Measurements from ENCODE around the gene CHD5.
"Not testable (repeated sequence)": the region's sequence is repeated elsewhere in the genome, so short reads cannot be mapped to it uniquely, and the experiment has no call there.

Gene CHD5

DNA sequence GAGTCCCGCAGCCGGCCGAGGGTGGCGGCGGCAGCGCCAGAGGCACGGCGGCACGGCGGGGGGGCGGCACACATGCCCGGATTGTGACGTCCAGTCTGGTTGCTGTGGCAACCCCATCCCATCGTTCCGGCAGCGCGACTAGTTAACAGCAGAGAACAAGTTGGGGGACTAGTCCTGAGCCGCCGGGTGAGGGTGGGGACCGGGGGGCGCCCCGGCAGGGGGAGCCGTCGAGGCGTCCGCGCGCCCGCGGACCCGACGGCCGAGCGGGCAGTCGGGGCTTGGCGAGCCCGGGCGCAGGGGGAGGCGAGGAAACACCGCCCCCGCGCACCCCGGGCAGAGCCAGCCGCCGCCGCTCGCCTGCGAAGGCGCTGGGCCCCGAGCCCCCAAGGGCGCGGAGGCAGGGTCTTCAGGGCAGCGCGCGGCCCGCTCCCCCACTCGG lies at the start of gene CHD5:
Gene CHD5, minus strand, starts transcription at position 54 of the 439 bp plus-strand sequence. CDS start 298 bp downstream, outside the sequence.
- DNase-seq (ENCODE audit: low read depth in 4 of 4, low spot score in 1 of 4), result no peak

DNA sequence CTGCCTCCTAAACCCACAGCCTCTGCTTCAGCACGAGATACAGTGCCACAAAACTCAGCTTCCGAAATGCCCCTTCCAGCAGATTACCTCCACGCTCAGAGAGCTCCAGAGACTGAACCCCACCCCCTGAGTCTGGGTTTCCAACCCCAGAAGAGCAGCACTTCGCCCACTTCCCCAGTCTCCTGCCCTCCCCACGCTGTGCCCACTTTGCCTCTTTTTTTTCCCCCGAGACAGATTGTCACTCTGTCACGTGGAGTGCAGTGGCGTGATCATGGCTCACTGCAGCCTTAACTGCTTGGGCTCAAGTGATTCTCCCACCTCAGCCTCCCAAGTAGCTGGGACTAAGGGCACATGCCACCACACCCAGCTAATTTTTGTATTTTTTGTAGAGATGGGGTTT lies 45.5 kb upstream of the CHD5 start:
- no peak for DNase-seq (ENCODE audit: low read depth in 4 of 4, low spot score in 1 of 4)

DNA sequence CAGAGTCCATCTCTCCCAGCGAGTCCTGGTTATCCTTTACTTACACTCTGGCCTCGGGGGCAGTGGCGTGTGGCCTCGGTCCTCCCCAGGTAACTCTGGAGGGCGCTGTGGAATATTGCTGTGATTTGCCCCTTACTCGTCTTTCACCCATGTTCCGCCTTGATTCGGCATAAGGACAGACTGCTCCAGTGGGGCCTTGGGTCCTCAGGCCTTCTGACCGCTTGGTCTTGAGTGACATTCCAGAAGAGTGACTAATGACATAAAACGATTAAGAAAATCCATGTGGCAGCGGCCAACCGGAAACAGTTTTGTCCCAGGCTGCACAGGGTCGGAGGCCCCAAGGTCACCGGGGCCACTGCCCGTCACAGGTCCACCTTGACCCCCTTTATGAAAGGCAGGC lies 44.6 kb upstream of the CHD5 start:
- no peak for DNase-seq (ENCODE audit: low read depth in 4 of 4, low spot score in 1 of 4)

DNA sequence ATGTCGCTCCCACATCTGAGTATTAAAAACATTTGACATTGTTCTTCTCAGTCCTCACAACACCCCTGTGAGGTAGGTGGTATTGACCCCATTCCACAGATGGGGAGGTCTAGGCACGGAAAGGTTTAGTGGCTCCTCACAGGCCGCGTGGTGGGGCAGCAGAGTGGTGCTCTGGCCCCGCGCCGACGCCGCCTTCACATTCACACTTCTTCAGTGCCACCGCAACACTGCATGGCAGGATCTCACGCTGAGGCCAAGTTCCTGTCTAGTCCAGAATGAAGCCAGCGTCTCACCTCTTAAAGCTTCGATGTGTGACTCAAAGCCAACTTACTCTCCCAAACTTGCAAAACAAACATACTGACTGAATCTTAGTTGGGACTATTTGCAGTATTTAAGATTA lies 43.5 kb upstream of the CHD5 start:
- DNase-seq (ENCODE audit: low read depth in 4 of 4, low spot score in 1 of 4), result no peak

DNA sequence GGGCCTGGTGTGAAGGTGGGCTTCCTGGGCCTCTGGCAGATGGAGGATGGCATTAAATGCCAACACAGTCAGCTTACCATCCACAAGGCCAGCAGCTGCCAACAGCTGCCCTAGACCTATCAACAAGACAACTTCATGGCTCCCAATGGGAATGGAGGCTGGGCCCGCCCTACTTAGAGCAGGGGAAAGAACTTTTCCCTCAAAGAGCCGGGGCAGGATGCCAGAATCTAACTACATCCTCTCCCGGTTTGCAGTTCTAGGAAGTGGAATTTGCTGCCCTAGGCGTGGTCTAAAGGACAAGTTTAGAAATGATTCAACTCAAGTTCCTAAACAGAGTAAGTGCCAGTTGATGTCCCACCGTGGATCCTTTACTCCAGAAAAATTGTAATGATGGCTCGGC lies 42.5 kb upstream of the CHD5 start:
- DNase-seq (ENCODE audit: low read depth in 4 of 4, low spot score in 1 of 4), result no peak

DNA sequence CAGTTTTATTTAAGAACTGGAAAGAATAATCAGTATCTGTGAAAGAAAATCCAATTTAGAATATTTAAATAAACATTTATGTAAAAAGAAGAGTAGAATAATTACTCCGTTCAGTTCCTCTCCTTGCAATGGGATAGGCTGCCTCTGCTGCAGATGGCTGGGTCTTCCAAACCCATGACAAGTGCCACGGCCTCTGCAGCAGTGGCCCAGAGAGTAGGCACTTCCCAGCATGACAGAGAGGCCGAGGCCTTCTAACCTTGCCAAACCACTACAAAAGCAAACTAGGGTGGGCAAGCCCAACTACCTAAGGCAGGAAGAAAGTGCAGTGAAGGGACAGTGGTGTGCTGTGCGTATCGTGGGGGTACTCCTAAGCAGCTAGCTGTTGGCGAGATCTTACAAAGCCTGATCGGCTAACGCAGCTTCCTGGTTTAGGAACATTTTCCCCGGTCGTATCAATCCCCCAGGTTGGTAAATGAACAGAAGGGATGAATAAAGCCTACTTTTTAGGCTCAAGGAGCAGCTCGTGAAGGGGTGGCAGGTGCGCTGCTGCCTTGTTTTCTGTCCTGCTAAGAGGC lies 41.2 kb upstream of the CHD5 start:
- no peak for DNase-seq (ENCODE audit: low read depth in 4 of 4, low spot score in 1 of 4)

DNA sequence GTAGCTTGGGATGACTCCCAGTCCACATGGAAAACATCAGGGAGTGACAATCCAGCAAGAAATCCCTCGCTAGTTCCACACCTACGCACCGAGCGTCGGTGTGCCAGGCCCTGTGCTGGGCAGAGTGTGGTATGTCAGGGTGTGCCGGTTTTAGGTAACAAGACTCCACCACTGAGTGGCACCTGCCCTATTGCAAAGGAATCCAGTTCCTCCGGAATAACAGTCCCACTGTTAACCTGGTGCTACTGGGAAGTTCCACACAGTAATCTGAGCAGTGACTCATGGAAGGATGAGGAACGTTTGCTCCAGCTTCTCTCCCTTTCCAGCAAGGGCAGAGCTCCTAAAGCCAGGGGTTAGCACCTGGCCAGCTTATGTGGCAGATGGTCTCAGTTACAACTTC lies 40.1 kb upstream of the CHD5 start:
- DNase-seq (ENCODE audit: low read depth in 4 of 4, low spot score in 1 of 4), result no peak

DNA sequence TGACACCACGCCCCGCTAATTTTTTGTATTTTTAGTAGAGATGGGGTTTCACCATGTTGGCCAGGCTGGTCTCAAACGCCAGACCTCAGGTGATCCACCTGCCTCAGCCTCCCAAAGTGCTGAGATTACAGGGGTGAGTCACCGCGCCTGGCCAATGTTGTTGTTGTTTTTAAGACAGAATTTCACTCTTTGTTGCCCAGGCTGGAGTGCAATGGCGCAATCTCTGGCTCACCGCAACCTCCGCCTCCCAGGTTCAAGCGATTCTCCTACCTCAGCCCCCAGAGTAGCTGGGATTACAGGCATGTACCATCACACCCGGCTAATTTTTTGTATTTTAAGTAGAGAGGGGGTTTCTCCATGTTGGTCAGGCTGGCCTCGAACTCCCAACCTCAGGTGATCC lies 39.5 kb upstream of the CHD5 start:
- DNase-seq (ENCODE audit: low read depth in 4 of 4, low spot score in 1 of 4), result not testable (repeated sequence)

DNA sequence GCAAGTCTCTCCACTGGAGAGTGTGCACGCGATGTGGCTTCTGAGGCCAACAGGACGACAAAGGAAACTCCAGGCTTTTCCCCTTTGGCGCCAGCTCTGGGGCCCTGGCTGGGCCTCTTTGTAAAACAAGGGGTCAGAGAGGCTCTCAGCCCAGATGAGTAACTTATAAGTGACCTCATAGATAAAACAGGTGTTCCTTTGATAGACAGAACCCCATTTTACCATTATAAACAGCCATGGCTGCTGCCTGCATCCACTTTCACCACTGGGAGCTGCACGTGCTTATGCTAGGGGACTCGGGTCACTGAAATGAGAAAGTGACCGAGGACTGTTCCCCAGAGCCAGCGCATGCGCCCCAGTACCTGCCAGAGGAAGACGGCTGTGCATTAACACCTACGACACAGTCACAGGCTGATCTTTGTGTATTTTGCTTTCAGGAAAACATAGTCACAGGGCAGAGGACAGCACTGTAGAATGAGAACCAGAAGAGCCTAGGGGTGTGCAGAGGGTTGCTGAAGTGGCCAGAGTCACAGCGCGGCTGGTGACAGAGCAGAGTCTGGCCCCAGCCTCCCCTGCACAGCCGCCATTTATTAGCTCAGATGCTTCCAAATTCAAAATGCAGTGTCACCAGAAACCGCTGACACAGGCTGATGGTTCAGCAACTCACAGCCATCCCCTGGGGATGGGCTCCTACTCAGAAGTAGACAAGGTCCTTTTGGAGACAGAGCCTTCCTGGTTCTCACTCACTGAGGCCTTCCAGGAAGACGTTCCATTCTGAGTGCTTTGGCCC lies 38.4 kb upstream of the CHD5 start:
- no peak for DNase-seq (ENCODE audit: low read depth in 4 of 4, low spot score in 1 of 4)

DNA sequence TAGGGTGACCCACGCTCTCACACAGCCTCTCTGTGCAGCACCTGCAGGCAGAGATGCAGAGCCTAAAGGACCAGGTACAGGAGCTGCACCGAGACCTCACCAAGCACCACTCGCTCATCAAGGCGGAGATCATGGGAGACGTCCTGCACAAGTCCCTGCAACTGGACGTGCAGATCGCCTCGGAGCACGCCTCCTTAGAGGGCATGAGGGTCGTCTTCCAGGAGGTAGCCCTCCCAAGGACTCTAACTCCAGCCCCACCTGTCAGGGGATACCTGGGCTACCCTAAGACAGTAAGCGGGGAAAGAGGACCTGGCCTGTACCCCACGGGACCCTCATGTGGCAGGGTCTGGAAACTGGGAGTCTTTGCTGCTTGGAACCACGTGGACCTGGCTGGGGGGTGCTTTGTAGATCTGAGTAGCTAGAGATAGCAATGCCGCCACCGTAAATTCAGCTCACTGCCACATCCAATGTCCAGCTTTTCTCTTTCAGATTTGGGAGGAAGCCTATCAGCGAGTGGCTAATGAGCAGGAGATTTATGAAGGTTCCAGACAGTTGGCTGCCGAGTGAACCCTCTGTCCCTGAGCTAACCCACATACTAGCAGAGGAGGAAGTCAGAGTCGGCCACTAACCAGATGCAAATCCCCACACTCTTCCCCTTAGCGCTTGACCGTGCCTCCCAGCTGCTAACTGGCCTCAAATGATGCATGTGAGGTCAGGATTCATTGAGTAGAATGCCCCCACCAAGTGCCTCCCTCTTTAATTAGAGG lies 32.3 kb upstream of the CHD5 start:
- DNase-seq (ENCODE audit: low read depth in 4 of 4, low spot score in 1 of 4), result no peak

DNA sequence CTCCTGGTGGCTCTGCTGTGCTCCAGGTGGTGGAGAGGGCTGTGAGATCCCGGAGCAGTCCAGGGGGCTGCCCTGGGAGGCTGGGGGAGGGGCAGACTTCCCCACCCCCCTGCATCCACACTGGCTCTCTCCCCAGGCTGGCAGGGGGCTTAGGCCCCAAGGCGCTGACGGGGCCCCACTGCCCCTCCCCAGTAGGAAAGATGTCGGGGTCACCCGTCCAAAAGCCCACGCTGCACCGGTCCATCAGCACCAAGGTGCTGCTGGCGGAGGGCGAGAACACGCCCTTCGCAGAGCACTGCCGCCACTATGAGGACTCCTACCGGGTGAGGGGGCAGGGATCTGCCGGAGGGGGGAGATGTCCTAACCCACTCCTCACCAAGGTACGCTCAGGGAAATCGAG lies 31.6 kb upstream of the CHD5 start:
- no peak for DNase-seq (ENCODE audit: low read depth in 4 of 4, low spot score in 1 of 4)

DNA sequence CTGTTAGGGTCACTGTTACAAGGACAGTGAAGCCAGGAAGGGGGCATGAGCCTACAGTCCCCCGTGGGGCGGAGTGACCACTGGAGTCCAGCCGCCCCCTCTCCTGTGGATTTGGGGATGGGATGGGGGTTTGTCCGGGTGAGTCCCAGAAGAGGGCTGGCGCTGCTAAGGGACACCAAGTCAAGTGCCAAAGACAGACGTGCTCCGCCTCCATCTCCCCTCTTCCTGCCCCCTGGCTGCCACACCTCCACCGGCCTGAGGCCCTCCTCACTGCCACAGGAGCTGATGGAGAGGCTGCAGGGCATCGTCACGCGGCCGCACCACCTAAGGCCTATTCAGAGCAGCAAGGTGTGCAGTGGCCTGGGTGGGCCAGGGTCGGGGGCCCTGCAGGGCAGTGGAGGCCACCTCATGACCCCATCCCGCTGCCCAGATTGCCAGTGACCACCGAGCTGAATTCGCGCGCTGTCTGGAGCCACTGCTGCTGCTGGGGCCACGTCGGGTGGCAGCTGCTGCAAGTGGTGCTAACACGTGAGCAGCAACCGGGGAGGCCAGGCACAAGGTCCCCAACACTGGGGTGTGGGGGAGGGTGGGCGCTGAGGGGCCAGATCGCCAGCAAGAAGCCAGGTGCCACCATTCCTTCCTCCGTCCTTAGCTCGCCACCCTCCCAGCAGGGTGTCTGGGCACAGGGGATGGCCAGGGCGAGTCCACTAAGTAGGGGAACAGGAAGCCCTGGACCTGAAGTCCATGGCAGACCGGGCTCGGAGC lies 30.7 kb upstream of the CHD5 start:
- no peak for DNase-seq (ENCODE audit: low read depth in 4 of 4, low spot score in 1 of 4)

DNA sequence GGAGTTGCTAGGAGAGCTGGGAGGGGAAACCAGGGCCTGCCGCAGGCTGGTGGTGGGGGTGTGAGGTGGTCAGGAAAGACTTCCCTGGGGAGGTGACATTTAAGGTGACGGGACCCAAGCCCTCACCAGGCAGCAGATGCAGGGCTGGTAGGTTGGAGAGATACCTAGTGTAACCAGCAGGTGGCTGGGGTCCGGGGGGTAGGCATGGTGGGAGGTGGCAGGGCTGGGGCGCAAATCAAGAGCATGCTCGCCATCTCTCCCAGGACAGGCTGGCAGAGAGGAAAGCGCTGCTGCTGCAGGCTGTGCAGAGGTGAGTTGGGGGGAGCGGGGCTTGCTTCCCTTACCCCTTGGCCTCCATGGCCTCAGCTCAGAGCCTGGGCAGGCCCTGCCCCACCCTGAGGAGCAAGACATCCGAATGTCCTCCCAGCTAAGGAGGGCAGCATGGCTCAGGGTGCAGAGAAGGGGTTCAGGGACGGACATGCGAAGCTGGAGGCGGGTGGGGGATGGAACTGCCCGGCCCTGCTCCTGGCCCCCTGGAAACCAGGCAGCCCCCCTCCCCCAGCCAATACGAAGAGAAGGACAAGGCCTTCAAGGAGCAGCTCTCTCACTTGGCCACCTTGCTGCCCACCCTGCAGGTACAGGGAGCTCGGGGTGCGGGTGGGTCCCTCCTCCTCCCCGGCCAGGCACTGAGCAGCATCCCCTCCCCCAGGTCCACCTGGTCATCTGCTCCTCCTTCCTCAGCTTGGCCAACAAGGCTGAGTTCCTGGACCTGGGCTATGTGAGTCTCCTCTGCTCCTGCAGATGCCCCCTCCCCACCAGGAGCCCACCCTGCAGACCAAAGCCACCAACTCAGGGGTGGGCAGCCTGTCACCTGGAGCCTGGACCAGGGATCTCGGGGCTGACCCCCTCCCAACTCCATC lies 29.8 kb upstream of the CHD5 start:
- no peak for DNase-seq (ENCODE audit: low read depth in 4 of 4, low spot score in 1 of 4)

DNA sequence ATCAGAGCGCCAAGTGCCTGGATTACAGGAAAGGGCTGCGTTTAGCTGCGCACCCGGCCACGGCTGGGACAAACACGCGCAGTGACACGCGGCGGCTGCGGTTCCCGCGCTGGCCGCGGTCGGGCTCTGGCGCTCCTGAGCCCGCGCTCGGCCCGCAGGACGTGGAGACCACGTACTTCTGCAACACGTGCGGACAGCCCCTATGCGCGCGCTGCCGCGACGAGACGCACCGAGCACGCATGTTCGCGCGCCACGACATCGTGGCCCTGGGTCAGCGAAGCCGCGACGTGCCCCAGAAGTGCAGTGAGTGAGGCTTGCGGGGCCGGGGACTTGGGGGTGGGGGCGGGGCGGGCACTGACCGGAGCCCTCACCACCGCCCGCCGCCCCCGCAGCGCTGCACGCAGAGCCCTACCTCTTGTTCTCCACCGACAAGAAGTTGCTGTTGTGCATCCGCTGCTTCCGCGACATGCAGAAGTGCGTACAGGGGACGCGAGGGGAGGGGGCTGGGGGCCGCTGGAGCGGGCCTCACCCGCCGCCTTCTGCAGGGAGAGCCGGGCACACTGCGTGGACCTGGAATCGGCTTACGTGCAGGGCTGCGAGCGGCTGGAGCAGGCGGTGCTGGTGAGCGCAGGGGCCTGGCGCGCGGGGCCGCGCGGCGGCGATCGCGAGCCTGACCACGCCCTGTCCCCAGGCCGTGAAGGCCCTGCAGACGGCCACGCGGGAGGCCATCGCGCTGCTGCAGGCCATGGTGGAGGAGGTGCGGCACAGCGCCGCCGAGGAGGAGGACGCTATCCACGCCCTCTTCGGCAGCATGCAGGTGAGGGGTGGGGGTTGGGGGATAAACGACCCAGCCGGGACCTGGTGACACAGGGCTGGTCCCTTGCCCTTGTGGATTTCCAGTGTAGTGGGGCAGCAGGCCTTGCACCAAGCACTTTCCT lies 28.9 kb upstream of the CHD5 start:
- no peak for DNase-seq (ENCODE audit: low read depth in 4 of 4, low spot score in 1 of 4)

DNA sequence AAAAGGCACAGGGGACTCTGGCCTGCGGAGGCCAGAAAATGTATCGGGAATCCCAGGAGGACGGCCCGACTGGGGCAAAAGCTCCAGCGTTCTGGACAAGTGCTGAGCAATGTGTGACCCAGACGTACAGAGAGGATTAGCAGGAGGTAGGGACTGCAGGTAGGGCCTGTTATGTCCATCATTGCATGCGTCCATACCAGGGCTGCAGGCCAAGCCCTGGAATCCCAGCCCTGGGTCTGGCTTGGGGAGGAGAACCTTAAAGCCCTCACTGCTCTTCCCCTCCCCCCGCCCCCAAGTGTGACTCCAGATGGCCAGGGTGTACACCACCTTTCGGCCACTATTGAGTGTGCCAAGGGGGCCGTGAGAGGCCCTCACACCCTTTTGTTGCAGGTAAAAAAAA lies 27.8 kb upstream of the CHD5 start:
- no peak for DNase-seq (ENCODE audit: low read depth in 4 of 4, low spot score in 1 of 4)

DNA sequence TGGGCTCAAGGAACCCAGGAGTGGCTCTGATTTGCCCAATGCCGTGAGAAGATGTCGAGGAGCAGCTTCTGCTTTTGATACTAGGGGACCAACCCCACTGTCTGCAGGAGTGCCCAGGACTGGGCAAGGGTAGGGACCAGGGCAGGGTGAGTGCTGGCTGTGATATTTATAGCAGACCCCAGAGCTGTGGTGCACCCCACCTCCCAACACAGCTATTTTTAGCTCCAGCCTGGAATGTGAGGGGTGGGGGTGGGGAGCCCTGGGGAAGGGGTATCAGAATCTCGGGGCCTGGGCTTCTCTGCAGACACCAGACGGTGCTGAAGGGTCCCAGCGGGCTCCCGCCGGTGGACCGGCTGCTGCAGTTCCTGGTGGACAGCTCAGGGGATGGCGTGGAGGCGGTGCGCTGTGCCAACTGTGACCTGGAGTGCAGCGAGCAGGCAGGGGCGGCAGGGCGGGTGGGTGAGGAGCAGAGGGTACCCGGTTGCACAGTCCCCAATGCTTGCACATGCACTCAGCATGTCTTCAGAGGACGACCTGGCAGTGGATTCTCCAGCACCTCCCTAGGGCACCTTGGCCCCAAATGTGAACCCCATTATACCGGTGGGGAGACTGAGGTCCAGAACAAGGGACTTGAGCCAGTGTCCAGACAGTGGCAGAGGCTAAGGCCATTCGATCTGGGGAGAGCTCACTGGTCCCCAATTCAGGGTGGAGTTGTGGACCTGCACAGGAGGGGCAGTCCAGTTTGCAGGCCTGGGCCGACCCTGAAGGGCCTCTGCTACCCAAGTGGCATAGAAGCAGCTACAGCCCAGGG lies 27.2 kb upstream of the CHD5 start:
- no peak for DNase-seq (ENCODE audit: low read depth in 4 of 4, low spot score in 1 of 4)

DNA sequence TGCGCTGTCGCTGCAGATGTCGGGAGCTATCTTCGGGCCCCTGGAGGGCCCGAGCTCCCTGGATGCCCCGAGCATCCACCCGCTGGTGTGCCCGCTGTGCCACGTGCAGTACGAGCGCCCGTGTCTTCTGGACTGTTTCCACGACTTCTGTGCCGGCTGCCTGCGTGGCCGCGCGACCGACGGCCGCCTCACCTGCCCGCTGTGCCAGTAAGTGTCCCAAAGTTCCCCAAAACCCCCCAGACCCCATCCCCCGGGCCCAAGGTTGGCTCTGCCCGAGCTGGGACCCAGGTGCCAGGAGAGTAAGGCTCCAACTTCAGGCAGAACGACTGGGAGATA lies 26.4 kb upstream of the CHD5 start:
- DNase-seq (ENCODE audit: low read depth in 4 of 4, low spot score in 1 of 4), result no peak

DNA sequence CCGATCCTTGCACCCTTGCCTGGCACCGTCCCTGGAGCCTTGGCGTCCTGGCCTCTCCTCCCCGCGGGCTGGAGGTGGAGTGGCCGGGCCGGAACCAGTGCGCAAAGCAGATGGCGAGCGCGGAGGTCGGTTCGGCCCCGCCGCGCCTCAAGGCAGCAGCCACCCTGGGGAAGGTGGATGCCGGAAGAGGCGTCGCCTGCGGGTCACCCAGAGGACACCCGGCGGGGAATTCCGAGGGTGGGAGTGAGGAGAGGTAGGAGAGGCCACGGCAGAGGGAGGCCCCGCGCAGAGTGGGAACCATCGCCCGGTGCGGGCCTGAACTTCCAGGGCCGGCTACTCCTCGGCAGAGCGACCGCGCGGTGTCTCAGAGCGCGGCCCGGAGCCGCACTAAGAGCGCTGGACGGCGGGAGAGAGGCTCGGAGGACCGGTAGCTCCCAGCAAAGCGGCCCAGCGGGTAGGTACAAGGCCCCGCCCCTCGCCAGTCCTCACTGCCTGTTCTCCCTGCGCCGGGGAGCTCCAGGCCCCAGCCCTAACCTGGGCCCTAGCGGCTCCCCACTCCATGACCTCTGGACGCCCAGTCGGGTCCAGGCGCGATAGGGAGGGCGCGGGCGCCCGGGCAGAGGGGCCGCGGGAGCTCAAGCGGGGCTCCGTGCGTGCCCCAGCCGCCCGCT lies 25.9 kb upstream of the CHD5 start, which contains the start of gene RNF207:
Gene RNF207, plus strand, starts transcription at position 271 of the 671 bp plus-strand sequence. CDS start 417 bp downstream, outside the sequence.
- peak in 3 of 4 experiments; percentile 42 to 70 (median 52) for DNase-seq (ENCODE audit: low read depth in 4 of 4, low spot score in 1 of 4)
